ENCODE results near the gene SLC26A2. TPM values are rescaled to one million over a fixed set of nuclear protein-coding genes. Genes with fewer than 3 reads are reported as not detected.

The SLC26A2 gene
- total RNA-seq, 2 donors from 2014 or later, result 7.2 to 12.0 TPM

DNA sequence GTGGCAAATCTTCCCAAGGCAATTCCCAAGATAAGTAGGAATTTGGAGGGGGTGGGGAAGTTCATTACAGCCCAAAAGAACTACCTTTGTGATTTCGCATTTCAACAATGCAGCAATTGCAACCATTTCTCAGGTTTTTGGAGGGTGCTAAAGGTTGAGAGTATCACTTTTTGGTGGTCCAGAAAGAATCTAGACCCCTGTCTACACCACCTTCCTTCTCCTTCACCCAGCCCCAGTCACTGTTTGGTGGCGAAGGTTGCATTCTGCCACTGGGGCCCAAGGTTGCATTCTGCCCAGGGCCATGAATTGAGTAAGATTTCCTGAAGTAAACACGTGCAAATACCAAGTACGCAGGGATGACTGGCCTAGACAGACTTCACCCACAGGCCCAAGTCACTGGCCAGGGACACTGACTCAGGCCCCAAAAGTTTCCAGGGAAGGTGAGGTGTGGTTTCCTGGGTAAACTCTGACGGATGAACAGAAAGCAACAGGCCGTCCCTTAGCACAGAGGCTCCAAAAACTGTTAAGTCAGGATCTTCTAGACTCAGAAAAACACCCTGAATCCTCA lies 21.7 kb upstream of the SLC26A2 start:
- H3K27ac ChIP-seq, result peak overlapping the region in 1 of 2 donors; percentile 16

DNA sequence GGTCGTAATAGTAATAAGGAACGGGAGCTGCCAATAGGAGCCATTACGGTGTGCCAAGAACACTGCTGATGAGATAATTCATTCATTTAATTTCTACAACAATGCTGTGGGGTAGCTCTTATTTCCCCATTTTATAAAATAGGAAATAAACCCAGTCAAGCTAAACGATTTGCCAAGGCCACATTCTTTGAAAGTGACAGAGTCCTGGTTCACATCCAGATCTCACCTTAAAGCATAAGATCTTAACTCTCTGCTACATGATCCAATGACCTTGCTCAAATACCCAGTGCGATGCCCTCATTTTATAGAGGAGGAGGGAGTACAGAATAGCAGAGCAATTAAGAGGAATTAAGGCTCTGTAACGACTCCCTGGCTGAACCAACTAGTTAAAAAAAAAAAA lies 21.0 kb upstream of the SLC26A2 start:
- H3K4me3 ChIP-seq, result no peak overlapping the region
- no peaks in the 10 kb centered on the region for H3K9me3 ChIP-seq
- H3K36me3 ChIP-seq, result no peaks in the 10 kb centered on the region
- H3K27ac ChIP-seq, result peak overlapping the region in 1 of 2 donors; percentile 8
- H3K4me1 ChIP-seq, result peaks cover 0 to 9% of the 10 kb centered on the region in 2 donors
- no peak for DNase-seq (ENCODE audit: low spot score)
- no peaks in the 10 kb centered on the region for H3K27me3 ChIP-seq
- TF ChIP-seq, protein P1, sequence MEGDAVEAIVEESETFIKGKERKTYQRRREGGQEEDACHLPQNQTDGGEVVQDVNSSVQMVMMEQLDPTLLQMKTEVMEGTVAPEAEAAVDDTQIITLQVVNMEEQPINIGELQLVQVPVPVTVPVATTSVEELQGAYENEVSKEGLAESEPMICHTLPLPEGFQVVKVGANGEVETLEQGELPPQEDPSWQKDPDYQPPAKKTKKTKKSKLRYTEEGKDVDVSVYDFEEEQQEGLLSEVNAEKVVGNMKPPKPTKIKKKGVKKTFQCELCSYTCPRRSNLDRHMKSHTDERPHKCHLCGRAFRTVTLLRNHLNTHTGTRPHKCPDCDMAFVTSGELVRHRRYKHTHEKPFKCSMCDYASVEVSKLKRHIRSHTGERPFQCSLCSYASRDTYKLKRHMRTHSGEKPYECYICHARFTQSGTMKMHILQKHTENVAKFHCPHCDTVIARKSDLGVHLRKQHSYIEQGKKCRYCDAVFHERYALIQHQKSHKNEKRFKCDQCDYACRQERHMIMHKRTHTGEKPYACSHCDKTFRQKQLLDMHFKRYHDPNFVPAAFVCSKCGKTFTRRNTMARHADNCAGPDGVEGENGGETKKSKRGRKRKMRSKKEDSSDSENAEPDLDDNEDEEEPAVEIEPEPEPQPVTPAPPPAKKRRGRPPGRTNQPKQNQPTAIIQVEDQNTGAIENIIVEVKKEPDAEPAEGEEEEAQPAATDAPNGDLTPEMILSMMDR (IDR thresholded peaks at IDR 0.05), result no peak

More for the DNA sequence above, 21.7 kb upstream of the SLC26A2 start:
- no peaks in the 10 kb centered on the region for H3K9me3 ChIP-seq
- no peak overlapping the region for H3K4me3 ChIP-seq
- H3K4me1 ChIP-seq, result peaks cover 0 to 9% of the 10 kb centered on the region in 2 donors
- TF ChIP-seq, protein P1 (IDR thresholded peaks at IDR 0.05), result no peak
- no peaks in the 10 kb centered on the region for H3K36me3 ChIP-seq
- H3K27me3 ChIP-seq, result no peaks in the 10 kb centered on the region
- no peak for DNase-seq (ENCODE audit: low spot score)

DNA sequence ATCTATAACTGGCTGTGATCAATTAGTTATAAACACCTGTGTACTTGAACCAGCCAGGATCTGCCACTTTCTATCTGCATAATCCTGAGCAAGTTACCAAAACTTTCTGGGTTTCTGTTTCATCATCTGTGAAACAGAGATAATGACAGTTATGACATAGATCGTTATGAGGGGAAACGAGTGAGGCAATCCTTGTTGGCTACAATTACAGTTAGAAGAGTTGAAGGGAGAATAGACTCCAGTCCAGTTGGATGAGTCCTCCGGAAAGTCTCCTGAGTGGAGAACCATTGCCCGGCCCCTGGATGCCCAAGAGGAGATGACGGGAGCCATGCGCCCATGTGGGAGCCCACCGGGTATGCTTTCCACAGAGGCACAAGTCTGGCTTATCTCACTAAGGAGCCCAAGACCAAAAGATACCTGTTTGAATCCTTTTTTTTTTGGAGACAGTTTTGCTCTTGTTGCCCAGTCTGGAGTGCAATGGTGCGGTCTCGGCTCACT lies 20.4 kb upstream of the SLC26A2 start:
- no peaks in the 10 kb centered on the region for H3K36me3 ChIP-seq
- no peak for DNase-seq (ENCODE audit: low spot score)
- H3K27me3 ChIP-seq, result no peaks in the 10 kb centered on the region
- no peak overlapping the region for H3K27ac ChIP-seq
- peaks cover 0 to 9% of the 10 kb centered on the region in 2 donors for H3K4me1 ChIP-seq
- no peaks in the 10 kb centered on the region for H3K9me3 ChIP-seq
- TF ChIP-seq, protein P1 (IDR thresholded peaks at IDR 0.05), result no peak
- no peak overlapping the region for H3K4me3 ChIP-seq

DNA sequence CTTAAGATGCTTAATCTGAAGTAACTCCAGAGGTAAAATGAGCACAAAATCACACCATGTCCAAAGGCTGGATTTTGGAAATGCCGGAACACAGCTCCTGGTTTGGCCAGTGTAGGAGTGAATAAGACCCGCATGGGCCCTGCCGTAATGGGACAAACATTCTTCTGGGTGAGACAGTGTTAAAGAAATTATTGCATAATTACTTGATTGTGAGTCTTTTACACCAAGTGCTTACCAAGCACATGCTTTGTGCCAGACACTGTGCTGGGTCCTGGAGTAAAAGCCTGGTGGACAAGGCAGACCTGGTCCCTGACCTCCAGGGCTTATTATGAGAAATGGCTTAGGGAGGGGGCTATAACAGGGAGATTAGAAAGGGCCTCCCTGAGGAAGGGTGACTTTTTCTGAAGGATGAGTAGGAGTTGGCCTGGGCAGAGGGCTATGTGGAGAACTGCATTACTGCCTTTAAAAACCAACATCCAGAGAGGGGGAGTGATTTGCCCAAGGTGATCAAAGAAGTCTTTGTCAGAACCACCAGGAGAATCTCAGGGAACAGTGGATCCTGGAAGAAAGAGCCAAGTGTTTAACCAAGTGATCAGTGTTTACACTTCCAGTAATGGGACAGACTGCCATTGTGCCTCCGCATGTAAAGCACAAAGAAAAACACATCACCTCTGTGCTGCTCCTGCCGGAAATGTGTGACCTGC lies 19.5 kb upstream of the SLC26A2 start:
- no peak overlapping the region for H3K27ac ChIP-seq
- TF ChIP-seq, protein P1 (IDR thresholded peaks at IDR 0.05), result no peak
- no peaks in the 10 kb centered on the region for H3K27me3 ChIP-seq
- no peaks in the 10 kb centered on the region for H3K9me3 ChIP-seq
- no peak overlapping the region for H3K4me3 ChIP-seq
- no peak for DNase-seq (ENCODE audit: low spot score)
- H3K4me1 ChIP-seq, result peaks cover 0 to 9% of the 10 kb centered on the region in 2 donors
- H3K36me3 ChIP-seq, result no peaks in the 10 kb centered on the region

DNA sequence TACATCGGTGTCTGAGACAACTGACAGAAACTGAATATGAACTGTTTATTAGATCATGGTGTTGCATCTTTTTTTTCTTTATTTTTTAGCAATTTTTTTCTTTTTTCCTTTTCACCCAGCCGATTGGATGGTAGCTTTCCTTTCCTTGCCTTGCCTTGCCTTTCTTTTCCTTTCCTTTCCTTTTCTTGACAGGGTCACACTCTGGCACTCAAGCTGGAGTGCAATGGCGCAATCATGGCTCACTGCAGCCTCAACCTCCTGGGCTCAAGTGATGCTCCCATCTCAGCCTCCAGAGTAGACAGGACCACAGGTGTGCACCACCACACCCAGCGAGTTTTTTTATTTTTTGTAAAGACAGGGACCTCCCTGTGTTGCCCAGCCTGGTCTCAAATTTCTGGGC lies 18.8 kb upstream of the SLC26A2 start:
- no peak overlapping the region for H3K4me3 ChIP-seq
- H3K27me3 ChIP-seq, result no peaks in the 10 kb centered on the region
- no peak for DNase-seq (ENCODE audit: low spot score)
- H3K27ac ChIP-seq, result no peak overlapping the region
- H3K9me3 ChIP-seq, result no peaks in the 10 kb centered on the region
- TF ChIP-seq, protein P1 (IDR thresholded peaks at IDR 0.05), result no peak
- H3K36me3 ChIP-seq, result no peaks in the 10 kb centered on the region
- peaks cover 0 to 9% of the 10 kb centered on the region in 2 donors for H3K4me1 ChIP-seq

Measured in right atrium auricular region (tissue), 2 donors.